SJSA1 (cell line): Measurements from ENCODE around the gene WDR1. TPM values are rescaled to one million over a fixed set of nuclear protein-coding genes. Genes with fewer than 3 reads are reported as not detected.

Source experiments
- total RNA-seq: library from RNA; depleted of rRNA; stranded (reverse); fragments of >200 nt; shearing (Covaris generic); gene quantifications from 2 replicates; pipeline ENCODE4 v1.2.3, GENCODE V29; 2014; rRNA removed

Gene WDR1
- total RNA-seq, 1 experiment from 2014 or later, result 301 TPM

Other genes with a start within 250 kb of the WDR1 start
- not detected in 2 replicates for gene SLC2A9, start 95.3 kb downstream of the WDR1 start, total RNA-seq